Middle frontal gyrus (tissue), 1 donor: ENCODE results near the gene ZNF732.
"Not testable (repeated sequence)": the region's sequence is repeated elsewhere in the genome, so short reads cannot be mapped to it uniquely, and the experiment has no call there.

ENCODE experiments used
- DNase-seq: peaks from one replicate; pipeline ENCODE4 v3.0.0-alpha.2; 2015; ENCODE audit warnings: low spot score; ENCODE audit errors: extremely low spot score

The ZNF732 gene

DNA sequence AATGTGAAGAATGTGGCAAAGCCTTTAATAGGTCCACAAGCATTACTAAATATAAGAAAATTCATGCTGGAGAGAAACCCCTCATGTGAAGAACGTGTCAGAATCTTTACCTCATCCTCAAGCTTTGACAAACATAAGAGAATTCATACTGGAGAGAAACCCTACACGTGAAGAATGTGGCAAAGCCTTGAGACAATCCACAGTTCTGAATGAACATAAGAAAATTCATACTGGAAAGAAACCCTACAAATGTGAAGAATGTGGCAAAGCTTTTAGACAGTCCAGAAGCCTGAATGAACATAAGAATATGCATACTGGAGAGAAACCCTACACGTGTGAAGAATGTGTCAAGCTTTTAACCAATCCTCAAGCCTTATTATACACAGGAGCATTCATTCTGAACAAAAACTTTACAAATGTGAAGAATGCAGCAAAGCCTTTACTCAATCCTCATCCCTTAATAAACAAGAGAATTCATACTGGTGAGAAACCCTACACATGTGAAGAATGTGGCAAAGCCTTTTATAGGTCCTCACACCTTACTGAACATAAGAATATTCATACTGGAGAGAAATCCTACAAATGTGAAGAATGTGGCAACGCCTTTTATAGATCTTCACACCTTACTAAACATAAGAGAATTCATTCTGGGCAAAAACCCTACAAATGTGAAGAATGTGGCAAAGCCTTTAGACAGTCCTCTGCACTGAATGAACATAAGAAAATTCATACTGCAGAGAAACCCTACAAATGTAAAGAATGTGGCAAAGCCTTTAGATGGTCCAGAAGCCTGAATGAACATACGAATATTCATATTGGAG lies 51.1 kb downstream of the ZNF732 start:
- no peak for DNase-seq

DNA sequence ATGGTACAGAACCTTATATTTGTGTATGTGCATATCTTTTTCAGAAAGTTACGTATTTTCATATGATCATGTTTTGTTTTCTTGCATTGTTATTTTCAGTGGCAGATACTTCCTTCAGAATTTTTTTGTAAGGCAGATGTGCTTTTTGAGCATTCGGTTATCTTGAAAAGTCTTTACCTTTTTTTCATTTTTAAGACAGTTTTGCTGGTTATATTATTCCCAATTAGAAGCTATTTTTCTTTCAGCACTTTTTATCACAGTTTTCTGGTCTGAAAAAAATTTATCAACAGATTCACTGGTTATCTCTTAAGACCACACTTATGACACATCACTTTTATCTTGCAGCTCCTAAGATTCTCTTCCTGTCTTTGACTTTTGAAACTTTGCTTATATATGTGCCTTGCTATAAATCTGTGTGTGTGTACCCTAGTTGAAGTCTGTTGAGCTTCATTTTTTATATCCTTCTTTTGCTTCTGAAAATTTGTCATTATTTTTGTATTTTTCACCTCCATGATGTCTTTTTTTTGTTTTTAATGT lies 53.1 kb downstream of the ZNF732 start:
- DNase-seq, result no peak

DNA sequence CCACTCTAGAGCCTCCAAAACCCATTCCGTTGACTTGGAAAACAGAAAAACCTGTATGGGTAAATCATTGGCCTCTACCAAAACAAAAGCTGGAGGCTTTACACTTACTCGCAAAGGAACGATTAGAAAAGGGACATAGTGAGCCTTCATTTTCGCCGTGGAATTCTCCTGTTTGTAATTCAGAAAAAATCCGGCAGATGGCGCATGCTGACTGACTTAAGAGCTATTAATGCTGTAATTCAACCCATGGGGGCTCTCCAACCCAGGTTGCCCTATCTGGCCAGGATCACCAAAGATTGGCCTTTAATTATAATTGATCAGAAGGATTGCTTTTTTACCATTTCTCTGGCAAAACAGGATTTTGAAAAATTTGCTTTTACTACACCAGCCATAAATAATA lies 60.8 kb downstream of the ZNF732 start:
- DNase-seq, result no peak

DNA sequence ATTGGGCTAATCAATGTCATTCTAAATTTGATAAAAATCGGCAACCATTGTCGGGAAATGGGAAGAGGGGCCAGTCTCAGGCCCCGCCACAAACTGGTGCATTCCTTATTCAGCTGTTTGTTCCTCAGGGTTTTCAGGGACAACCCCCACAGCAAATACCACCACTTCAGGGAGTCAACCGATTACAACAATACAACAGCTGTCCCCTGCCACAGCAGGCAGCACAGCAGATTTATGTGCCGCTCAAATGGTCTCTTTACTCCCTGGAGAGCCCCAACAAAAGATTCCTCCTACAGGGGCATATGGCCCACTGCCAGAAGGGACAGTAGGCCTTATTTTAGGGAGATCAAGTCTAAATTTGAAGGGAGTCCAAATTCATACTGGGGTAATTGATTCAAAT lies 61.8 kb downstream of the ZNF732 start:
- DNase-seq, result no peak

DNA sequence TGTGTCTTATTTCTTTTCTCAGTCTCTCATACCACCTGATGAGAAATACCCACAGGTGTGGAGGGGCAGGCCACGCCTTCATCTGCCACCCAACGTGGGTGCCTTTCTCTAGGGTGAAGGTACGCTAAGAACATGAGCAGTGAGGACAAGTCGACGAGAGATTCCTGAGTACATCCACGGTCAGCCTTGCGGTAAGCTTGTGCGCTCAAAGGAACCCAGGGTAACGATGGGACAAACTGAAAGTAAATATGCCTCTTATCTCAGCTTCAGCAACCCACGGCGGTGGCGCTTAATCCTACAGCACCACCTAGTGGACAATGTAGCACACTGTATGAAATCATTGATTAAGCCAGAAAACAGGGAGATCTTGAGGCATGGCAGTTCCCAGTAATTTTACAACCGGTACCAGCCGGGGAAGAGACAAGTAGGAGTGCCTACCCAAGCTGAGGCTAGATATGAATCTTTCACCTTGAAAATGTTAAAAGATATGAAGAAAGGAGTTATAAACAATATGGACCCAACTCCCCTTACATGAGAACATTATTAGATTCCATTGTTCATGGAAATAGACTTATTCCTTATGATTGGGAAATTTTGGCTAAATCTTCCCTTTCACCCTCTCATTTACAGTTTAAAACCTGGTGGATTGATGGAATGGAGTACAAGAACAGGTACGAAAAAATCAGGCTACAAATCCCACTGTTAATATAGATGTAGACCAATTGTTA lies 63.0 kb downstream of the ZNF732 start:
- peak; percentile 67 for DNase-seq

DNA sequence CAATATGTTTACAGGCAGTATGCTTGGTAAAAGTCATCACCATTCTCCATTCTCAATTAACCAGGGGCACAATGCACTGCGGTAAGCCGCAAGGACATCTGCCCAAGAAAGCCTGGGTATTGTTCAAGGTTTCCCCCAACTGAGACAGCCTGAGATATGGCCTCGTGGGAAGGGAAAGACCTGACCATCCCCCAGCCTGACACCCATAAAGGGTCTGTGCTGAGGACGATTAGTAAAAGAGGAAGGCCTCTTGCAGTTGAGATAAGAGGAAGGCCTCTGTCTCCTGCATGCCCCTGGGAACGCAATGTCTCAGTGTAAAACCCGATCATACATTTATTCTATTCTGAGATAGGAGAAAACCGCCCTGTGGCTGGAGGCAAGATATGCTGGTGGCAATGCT lies 63.9 kb downstream of the ZNF732 start:
- not testable (repeated sequence) for DNase-seq

DNA sequence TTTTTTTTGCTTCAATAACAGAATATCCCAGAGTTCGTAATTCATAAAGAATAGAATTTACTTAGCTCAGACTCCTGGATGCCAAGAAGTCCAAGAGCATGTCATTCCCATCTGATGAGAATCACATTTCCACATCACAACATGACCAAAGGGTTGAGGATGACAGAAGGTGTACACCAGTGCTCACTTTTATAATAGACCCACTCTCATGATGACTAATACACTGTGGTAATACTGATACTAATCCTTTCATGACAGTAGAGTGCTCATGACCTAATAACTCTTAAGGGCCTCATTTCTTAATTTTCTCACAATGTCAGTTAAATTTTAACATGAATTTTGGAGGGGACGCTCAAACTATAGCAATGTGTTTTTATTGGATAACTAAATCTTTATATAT lies 69.2 kb downstream of the ZNF732 start:
- DNase-seq, result no peak

DNA sequence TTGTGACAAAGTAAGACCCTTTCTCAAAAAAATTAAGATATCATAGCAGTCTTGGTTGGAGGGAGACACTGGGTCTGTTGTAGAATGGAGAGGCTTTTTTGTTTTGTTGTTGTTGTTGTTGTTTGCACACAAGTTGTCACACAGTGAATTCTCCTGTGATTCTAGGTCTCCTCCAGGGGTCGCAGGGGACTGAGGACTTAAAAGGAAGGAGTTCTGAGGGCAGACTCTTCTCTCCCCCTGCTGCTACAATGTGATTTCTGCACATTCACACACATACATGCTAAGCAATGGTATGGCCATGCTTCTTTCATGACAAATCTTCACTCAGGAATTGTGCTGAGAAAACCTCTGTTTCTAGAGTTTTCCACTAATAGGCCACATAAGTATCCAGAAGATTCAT lies 71.1 kb downstream of the ZNF732 start:
- DNase-seq, result no peak

DNA sequence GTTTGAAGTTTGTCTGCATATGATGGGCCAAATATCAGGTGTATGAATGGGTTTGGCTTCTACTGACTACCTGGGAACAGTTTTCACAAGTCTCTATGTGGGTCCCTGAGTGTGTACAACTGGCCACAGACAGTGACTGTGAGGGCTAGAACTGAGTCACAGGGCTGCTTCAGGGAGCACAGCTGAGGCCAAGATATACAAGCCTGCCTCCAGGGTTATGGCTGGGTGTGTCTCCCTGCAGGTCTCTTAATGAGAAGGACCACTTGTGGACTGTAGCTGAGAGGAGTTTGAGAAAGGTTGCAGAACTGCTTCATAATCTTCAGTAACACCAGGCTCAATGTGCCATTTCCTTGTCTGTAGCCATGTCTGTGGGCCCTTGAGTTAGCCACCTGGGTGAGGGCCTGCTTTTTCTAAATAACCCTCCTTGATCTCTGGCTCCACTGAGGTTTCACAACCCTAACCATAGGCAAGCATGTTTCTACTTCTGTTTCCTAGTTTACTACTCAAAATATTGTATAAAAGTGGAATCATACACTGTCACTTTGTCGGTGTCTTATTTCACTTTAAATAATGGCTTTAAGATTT lies 81.3 kb downstream of the ZNF732 start:
- DNase-seq, result no peak
